Left renal pelvis (tissue), 4 donors: ENCODE results near the gene THAP4. TPM values are rescaled to one million over a fixed set of nuclear protein-coding genes. Genes with fewer than 3 reads are reported as not detected.

Experiments
- DNase-seq, 4 donors: peaks; one replicate each; pipeline ENCODE4 v3.0.0-alpha.2; 2013; ENCODE audit warnings: low read depth in 4 of 4, low spot score in 3 of 4
- polyA plus RNA-seq, 4 donors: library from polyadenylated mRNA; unstranded; fragments of 120-200 nt; gene quantifications; one replicate each; pipeline ENCODE4 v1.2.1, GENCODE V29; 2013; ENCODE audit not compliant: insufficient read length in 4 of 4

Gene THAP4
- polyA plus RNA-seq, result 10 to 100 TPM; 34.9 to 68.7 (median 50.6) TPM

GRCh38 chr2:241637018-241637794 lies at the start of gene THAP4, which contains the start of gene ATG4B:
Gene THAP4 (minus strand): TSS chr2:241637158. CDS start chr2:241637017, 141 bp downstream.
Gene ATG4B (plus strand): TSS chr2:241637693. CDS start chr2:241637715, 22 bp downstream.
- DNase-seq, result peak; percentile 76 to 83 (median 82)

DNA sequence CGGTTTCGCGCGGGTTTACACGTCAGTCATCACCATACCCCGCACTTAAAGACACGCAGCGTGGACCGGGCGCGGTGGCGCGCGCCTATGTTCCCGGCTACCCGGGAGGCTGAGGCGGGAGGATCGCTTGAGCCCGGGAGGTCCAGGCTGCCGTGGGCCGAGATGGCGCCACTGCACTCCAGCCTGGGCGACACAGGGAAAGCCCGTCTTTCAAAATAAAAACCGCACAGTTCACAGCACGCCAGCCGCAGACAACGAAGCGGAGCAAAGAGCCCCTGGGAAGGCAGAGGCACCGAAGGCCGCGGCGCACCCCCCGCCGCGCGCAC lies 49.3 kb upstream of the THAP4 start:
- DNase-seq, result no peak

DNA sequence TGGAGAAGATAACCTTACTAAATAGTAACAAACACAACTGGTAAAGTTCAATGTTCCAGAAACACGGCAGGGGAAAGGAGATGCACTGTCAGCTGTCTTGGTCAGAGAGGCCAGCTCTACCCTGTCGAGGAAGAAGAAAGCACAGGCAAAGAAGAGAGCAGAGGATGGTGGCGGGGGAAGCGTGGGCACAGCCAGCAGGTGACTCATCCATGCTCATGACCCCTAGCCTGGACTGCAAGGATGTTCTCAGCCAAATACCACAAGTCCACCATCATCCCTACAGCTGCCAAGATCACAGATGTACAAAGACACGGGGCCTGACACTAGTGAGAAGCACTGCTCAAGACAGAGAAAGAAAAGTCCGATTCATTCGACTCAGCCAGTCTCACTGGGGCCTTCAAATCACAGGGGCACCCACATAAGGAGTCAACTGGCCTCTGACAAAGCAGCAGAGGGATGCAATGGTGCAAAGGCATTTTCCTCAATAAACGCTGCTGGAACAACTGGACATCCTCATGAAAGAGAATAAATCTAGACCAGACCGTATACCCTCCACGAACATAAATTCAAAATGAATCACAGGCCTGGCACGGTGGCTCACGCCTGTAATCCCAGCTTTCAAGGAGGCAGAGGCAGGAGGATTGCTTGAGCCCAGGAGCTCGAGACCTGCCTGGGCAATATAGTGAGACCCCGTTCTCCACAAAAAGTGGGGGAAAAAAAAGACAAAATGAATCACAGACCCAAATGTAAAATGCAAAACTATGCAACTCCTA lies 44.1 kb upstream of the THAP4 start:
- no peak for DNase-seq

DNA sequence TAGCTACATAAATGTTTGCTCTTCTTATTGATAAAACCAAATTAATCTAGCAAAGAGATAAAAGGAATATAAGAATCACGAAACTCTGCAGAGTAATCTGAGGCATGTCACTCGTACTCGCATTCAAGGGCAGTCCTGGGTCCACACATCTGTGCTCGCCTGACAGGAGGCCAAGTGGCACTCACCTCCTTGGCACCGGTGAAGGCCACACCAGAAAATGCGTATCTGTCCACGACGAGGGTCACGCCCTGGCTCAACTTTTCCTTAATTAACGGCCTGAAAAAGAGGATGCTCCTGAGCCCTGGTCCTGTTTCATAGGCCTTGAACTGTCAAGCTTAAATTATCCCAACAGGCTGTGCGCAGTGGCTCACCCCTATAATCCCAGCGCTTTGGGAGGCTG lies 43.1 kb upstream of the THAP4 start:
- DNase-seq, result no peak

DNA sequence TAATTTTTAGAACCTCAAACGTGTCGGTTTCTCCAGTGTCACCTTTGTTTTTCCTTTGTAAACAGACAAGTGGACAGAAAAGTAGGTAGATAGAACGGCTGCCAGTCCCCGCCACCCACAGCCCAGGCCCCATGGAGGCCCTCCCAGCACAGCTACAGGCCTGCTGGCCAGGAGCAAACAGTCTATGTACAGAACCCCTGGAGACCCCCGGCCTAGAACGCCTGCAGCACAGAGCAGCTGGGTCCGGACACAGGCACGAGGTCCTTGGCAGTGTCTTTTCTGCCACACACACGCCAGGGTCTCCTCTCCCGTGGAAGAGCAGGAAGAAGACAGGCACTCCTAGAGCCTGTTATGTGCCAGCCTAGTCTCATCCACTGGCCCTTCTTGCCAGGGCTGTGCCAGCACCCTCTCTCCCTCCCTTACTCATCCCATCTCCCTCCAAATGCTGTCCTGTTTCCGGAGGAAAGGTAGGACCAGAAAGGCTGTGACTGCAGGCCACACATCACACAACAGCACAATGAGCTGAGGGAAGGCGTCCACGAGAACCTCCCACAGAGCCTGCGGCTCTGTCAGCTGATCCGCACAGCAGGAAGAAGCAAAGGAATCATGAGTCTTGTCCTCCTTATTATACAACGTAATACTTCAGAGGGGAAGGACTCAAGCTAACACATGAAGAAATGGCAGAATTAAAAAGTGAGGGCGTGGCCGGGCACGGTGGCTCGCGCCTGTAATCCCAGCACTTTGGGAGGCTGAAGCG lies 42.0 kb upstream of the THAP4 start:
- DNase-seq, result no peak

DNA sequence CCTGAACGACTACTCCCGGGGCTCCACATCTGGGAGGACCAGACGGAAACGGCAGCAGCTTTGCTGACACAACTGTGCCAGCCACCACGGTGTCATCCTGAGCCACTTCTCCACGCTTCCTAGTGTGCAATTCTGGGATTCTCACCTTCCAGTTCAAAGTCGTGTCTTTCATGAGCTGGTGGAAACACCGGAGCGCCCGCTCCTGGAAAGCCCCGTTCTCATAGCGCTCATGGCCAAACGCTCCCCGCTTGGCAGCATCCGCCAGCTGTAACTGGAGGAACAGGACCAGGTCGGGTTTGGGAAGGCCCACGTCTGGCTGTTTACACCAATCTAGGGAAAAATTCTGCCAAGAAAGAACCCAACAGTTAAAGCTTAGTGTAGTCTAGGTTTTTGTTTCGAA lies 41.3 kb upstream of the THAP4 start:
- no peak for DNase-seq

DNA sequence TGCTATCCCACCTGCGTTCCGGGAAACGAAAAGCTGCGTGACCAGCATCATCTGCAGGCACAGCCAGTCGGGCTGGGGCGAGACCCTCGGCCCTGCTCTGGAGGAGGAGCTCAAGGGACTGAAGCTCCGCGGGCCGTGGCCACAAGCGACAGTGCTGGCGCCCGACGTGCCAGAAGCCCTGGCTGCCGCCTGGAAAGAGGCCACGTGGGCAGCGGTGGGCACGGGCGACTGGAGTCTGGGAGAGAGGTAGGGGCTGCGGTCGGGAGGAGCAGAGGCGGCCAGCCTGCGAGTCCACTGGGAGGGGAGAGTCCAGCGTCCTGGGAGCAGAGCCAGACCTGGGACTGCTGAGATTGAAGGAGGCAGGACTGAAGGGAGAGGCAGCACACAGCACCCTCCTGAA lies 40.4 kb upstream of the THAP4 start:
- DNase-seq, result no peak

DNA sequence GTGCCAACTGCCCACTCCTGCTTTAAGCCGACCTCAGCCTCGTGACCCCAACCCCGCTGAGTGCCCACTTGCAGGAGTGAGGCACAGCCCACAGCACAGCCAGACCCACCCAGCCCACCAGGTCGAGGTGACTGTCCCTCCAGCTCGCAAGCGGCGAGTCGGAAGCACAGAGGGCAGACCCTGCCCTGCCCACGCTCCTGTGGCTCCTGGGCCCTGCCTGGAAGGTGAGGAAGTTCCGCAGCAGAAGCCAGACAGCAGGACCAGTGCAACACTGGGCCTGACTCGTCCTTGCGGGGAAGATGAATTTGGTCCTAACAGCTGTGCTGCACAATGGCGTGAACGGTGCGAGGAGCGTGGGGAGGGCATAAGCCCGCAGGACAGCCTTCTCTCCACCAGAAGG lies 39.7 kb upstream of the THAP4 start:
- DNase-seq, result no peak

DNA sequence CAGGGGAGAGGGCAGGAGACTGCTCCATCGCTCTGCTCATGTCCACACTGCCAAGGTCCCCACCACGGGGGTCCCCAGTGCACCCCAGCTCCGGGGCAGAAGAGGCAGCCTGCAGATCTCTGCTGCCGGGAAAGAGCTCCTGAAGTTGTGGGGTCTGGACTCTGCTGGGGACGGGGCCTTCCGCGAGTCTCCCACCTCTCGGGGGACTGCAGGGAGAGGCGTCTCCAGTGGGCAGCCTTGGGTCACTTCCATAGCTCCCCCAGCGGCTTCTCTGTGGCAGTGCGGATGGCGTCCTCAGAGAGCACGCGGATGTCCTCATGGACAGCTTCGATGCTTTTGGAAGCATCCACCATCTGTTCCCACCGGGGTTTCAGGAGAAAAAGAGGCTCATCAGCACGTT lies 38.9 kb upstream of the THAP4 start:
- no peak for DNase-seq

DNA sequence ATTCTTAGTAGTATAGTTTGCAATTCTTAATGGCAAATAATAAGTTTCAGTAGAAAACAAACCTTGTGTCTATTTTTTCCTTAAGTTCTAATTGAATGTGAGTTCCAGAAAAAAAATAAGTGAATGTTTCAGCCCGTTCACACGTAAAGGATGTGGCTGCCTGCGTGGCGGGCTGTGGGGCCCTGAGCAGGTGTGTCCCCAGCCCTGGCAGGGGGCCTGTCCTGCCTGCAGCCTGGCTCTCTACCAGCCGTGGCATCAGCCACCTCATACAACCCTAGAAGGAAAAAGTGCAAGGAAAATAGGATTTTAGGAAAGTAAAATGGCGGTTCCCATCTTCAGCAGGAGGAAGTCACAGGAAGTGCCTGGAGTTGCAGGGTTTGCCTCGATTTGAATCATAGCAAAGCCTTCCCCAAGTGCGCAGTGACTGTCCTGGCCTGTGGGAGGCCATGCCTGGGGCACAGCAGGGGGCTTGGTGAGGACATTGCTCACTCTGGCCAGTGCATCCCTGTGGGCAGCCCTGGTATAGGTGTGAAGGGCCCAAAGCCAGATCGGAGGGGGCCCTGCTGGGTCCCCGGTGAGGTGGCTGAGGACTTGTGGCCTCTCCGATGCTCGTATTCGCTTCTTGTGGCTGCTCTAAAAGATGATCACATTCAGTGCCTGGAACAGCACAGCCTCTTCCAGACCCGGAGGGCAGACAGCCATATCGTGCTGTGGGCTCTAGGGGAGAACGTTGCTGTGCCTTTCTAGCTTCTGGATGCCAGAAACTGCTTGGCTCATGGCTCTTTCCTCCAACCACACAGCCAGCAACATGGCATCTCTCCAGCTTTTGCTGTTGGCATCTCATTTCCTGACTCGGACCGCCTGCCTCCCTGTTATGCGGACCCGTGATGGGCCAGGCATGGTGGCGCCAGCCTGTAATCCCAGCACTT lies 37.1 kb upstream of the THAP4 start:
- no peak for DNase-seq

- no peak for DNase-seq
Observed at GRCh38 chr2:241673189-241673663, 36.3 kb upstream of the THAP4 start.

GRCh38 chr2:241672243-241673188 lies 35.6 kb upstream of the THAP4 start:
- no peak for DNase-seq

GRCh38 chr2:241671457-241672240 lies 34.7 kb upstream of the THAP4 start:
- DNase-seq, result no peak

- DNase-seq, result no peak
Observed at GRCh38 chr2:241670333-241671110, 33.6 kb upstream of the THAP4 start.

DNA sequence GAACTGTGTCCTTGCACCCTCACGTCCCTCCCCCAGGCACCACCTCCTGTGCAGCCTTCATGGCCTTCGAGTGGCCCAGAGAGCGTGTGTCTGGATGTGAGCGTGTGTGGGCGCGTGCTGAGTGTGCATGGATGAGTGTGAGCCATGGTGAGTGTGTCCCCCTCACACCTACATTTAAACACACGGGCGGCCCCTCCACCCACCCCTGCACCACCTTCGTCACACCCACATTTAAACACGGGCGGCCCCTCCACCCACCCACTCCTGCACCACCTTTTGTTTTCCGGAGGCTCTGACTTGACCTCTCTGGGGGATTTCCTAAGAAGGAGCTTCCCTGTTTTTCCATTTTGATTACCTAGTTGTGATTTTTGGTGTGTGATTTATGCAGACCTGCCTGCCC lies 31.9 kb upstream of the THAP4 start:
- DNase-seq, result no peak

DNA sequence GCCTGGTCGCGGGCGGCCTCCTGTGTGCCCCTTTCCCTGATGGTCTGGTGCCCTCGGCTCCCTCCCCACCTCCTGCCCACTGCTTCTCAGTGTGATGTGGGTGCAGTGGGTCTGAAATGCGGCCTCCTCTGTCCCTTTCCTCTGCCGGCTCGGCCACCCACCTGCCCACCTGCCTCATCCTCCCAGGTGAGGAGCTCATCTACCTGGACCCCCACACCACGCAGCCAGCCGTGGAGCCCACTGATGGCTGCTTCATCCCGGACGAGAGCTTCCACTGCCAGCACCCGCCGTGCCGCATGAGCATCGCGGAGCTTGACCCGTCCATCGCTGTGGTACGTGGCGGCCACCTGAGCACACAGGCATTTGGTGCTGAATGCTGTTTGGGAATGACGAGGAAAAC lies 31.4 kb upstream of the THAP4 start:
- no peak for DNase-seq

- peak in 1 of 4 donors; percentile 50 for DNase-seq
Observed at GRCh38 chr2:241666627-241667400, 29.9 kb upstream of the THAP4 start.
